HG02970 (cell line): ENCODE measurements around the gene CA10.

Source experiments
- ATAC-seq: cut with Tn5 transposase; IDR thresholded peaks from one replicate; pipeline ENCODE4 v1.9.1; 2021; ENCODE audit warnings: mild to moderate bottlenecking, moderate library complexity, moderate number of reproducible peaks; ENCODE audit not compliant: unreplicated experiment, low FRiP score

Gene CA10

DNA sequence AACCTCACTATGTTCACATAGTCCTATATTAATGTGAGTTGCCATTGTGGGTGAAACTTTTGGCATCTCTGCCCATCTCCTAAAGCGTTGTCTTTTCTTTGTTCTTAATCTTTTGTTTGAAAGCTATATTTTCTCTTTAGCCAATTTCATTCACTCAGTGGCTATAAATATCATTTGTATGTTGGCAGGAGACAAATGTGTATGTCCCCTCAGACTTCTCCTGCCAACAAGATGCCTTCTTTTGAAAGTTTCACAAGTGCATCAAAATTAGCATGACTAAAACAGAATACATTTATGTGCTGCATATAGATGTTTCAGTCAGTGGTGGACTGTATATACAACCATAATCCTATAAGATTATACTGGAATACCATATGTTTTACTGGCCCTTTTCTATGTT, 109.0 kb downstream of the CA10 start:
- ATAC-seq = no peak

GRCh38 chr17:52049051-52049450, 109.5 kb downstream of the CA10 start:
- ATAC-seq = no peak

DNA sequence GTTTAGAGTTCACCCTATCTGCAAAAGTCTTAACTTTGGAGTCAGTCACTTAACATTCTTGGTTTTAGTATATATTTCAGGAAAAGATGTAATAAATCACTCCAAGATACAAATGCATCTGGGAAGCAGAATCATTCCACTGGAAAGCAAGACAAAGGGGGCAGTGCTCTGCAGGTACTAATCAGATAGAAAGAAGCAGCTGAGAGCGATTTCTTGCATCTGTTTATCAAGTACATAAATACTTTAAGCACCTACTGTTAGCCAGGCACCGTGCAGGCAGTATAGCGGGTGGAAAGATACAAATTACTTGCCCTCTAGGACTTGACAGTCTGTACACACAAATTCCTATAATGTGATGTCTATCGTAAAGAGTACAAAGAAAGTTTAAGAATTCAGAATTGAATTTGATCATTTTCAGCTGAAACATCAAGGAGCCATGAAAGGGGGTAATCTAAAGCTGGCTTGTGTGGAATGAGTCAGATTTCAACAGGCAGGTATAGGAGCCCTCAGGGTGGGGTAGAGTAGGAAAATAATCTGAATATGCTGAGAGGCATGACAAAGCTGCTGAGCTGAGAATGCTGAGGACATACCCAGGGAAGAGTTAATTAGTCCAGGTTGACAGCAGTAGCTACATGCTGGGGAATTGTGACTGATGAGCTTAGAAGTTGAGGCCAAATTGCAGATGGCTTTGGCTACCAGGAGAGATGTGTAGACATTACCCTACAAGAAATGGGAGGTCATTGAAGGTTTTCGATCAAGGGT, 110.2 kb downstream of the CA10 start:
- ATAC-seq = no peak

- ATAC-seq = no peak
Observed at GRCh38 chr17:52047086-52047485, 111.4 kb downstream of the CA10 start.

- no peak for ATAC-seq
Observed at GRCh38 chr17:52041123-52041617, 117.3 kb downstream of the CA10 start.

GRCh38 chr17:52036416-52036815, 122.1 kb downstream of the CA10 start:
- no peak for ATAC-seq

- ATAC-seq = no peak
Observed at GRCh38 chr17:52035336-52035915, 123.1 kb downstream of the CA10 start.

DNA sequence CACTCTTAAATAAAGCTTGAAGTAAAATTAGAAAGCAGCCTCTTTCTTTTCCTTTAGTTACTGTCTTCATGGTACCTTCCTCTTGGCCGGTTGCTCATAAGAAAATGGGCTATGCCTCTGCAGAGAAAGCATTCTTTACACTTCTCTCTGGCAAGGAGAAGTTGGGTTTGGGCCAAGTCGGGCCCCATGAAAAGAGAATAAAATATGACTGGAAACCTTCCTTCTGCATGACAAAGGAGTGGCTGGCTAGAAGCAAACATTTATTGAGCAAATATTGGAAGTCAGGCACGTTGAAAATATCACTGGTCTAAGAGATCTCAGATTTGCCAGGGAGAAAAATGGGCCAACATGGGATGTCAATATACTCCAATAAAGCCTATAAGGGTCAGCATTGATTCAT, 126.1 kb downstream of the CA10 start:
- no peak for ATAC-seq

DNA sequence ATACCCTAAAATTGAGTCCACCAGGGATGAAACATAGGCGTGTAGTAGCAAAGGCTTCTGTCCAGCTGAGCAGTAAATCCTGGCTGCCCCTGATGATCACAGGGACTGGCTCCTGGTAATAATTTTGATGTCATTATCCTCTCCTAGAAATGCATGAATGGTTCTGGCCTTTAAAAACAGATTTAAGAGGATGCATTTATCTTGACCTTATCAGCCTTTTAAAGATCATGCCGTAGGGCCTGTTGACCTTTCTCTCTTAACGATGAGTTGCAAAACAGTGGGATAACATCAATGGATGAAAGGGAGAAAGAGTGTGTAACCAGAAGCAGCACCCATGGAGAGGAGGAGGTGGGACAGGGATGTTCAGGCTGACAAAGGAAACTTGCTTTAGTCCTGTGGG, 128.5 kb downstream of the CA10 start:
- no peak for ATAC-seq

- no peak for ATAC-seq
Observed at GRCh38 chr17:52027620-52028295, 130.8 kb downstream of the CA10 start.

DNA sequence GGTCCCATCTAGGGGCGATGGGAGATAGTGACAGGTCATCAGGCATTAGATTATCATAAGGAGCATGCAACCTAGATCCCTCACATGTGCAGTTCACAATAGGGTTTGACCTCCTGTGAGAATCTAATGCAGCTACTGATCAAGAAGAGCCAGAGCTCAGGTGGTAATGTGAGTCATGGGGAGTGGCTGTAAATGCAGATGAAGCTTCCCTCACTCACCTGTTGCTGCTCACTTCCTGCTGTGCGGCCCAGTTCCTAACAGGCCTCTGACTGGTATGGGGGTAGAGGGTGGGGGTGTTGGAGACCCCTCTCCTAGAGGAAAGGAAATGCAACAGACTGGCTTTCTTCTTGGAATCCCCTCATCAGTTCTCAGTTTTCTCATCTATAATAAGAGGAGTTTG, 131.4 kb downstream of the CA10 start:
- ATAC-seq = no peak

GRCh38 chr17:52026075-52026474, 132.4 kb downstream of the CA10 start:
- ATAC-seq = no peak

DNA sequence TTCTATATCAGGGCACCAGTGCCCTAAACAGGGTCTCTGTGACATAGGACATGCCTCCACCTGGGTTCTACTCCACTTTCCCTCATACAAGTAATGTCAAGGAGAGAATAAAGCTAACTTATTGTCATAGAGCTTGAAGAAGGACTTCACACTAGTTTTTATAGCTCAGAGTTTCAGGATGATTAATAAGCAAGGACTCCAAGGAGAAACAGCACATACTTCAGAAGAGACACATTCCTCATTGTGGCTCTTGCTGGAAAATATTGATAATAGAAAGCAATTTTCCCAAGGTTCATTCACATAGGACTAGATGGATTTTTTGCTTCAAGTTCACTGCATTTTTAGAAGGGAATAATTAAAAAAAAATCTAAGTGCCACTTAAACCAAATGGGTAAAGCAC, 133.3 kb downstream of the CA10 start:
- no peak for ATAC-seq

GRCh38 chr17:52024300-52024870, 134.1 kb downstream of the CA10 start:
- no peak for ATAC-seq

DNA sequence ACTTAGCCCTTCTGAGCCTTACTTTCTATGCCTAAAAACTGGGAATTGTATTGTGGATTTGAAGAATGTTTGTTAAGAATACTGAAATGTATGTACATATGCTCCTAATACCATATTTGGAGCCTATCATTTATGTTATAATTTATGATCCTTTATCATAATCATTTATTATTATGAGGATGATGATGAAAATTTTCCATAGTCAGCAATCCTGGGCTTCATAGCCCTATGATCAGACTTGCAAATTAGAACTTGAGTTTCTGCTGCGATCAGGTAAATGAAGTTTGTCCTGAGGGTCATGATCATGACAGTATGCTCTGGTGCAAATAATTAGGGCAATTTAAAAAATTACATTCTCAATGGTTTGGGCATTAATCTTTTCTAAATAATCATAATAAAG, 147.4 kb downstream of the CA10 start:
- ATAC-seq = no peak

DNA sequence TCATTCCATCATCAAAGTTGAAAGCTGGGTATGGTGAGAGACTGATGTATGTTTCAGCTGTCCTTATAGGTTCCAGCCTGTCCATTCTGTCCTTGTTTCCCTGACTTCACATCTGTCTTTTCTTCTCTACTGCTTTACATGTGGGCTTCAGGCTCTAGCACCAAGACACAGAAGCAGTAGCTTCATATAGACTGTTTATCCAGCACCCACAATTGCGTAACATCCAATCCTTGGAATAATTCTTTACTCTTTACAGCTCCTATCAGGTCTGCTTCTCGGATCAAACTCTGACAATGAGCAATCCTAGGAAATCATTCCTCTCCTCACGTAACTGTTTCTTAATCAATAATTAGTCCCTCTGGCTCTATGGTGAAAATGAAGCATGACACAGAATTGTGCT, 158.9 kb downstream of the CA10 start:
- no peak for ATAC-seq

GRCh38 chr17:51997723-51998122, 160.8 kb downstream of the CA10 start:
- no peak for ATAC-seq

GRCh38 chr17:51995797-51996403, 162.6 kb downstream of the CA10 start:
- ATAC-seq = no peak

DNA sequence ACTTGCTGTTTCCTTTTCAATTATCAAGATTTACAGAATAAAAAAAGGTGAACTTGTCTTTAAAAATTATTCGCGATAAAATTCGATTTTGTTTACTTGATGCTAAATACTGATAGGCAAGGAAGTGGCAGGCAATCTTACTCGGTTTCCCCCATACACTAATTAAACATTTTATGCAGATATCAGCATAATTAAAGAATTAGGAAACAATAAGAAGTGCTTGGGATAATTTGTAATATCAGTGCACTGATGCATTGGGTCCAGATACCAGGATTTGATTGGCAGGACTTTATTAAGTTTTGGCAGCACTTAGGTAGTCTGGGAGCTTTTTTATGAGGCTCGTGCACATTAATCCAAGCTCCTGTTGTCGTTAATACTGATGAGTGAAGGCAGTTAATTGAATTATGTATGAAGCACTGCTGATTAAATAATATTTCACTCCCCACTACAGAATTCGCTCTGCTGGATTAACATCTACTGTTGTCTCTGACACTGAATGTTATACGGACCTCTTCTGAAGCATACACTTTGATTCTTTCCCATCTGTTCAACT, 165.6 kb downstream of the CA10 start:
- ATAC-seq = no peak

DNA sequence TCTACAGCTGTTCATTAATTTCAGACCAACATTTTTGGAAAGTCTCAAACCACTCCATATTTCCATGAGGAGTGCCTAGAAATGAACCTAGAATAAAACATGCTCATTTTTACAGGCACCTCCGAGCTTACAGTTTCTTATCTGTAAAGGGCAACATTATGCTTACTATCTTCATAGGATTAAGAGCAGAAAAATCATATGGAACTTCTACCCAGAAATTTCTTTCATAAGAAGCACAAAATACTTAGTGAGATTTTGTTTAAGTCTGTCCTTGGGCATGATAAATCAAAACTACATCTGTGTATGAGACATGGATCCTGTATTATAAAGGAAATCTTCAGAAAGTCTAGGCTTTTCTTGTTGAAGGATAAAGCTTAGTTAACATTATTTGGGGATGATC, 187.4 kb downstream of the CA10 start:
- ATAC-seq = no peak

GRCh38 chr17:51961689-51962088, 196.8 kb downstream of the CA10 start:
- ATAC-seq = no peak
